HG03159 (cell line): ENCODE results near the gene QKI.
A peak's percentile ranks its signal among the peaks of the same experiment; 100 is the strongest.
"Not testable (repeated sequence)": the region's sequence is repeated elsewhere in the genome, so short reads cannot be mapped to it uniquely, and the experiment has no call there.

Experiments
- ATAC-seq: cut with Tn5 transposase; IDR thresholded peaks from one replicate; pipeline ENCODE4 v1.9.1; 2021; ENCODE audit warnings: mild to moderate bottlenecking, moderate library complexity; ENCODE audit not compliant: unreplicated experiment

Gene QKI

GRCh38 chr6:163438298-163438939 is 23.9 kb downstream of the QKI start:
- ATAC-seq: no peak

GRCh38 chr6:163438940-163439335 is 24.4 kb downstream of the QKI start:
- no peak for ATAC-seq

- ATAC-seq: not testable (repeated sequence)
Measured at GRCh38 chr6:163439390-163439789, 24.9 kb downstream of the QKI start.

- ATAC-seq: no peak
Measured at GRCh38 chr6:163439997-163440396, 25.5 kb downstream of the QKI start.

GRCh38 chr6:163442336-163442735 is 27.8 kb downstream of the QKI start:
- no peak for ATAC-seq

- ATAC-seq: no peak
Measured at GRCh38 chr6:163444077-163444476, 29.6 kb downstream of the QKI start.

GRCh38 chr6:163446549-163446948 is 32.0 kb downstream of the QKI start:
- ATAC-seq: no peak

- ATAC-seq: no peak
Measured at GRCh38 chr6:163449076-163449475, 34.6 kb downstream of the QKI start.

GRCh38 chr6:163454425-163454824 is 39.9 kb downstream of the QKI start:
- ATAC-seq: no peak

GRCh38 chr6:163455552-163455951 is 41.0 kb downstream of the QKI start:
- ATAC-seq: no peak

- no peak for ATAC-seq
Measured at GRCh38 chr6:163457637-163458561, 43.4 kb downstream of the QKI start.

- no peak for ATAC-seq
Measured at GRCh38 chr6:163459007-163459406, 44.5 kb downstream of the QKI start.

GRCh38 chr6:163459536-163459935 is 45.0 kb downstream of the QKI start:
- no peak for ATAC-seq

- peak; percentile 92 for ATAC-seq
Measured at GRCh38 chr6:163460307-163460782, 45.8 kb downstream of the QKI start.

GRCh38 chr6:163461696-163462095 is 47.2 kb downstream of the QKI start:
- peak; percentile 45 for ATAC-seq

GRCh38 chr6:163463180-163463579 is 48.7 kb downstream of the QKI start:
- no peak for ATAC-seq

- no peak for ATAC-seq
Measured at GRCh38 chr6:163463795-163464194, 49.3 kb downstream of the QKI start.

GRCh38 chr6:163466839-163467390 is 52.4 kb downstream of the QKI start:
- no peak for ATAC-seq

GRCh38 chr6:163468738-163469137 is 54.2 kb downstream of the QKI start:
- no peak for ATAC-seq

GRCh38 chr6:163469459-163469985 is 55.0 kb downstream of the QKI start:
- ATAC-seq: no peak

GRCh38 chr6:163470611-163471010 is 56.1 kb downstream of the QKI start:
- no peak for ATAC-seq
